Activated naive CD4-positive, alpha-beta T cell treated with anti-CD3 and anti-CD28 coated beads for 36 hours (primary cell): ENCODE measurements around the gene GAREM1. TPM values are rescaled to one million over a fixed set of nuclear protein-coding genes. Genes with fewer than 3 reads are reported as not detected.
"Not testable (repeated sequence)": the region's sequence is repeated elsewhere in the genome, so short reads cannot be mapped to it uniquely, and the experiment has no call there.

Source experiments
- CTCF ChIA-PET: fragments of 350-600 bp; sonication (Branson Sonifier 250); formaldehyde crosslinking; loops from one replicate; lab custom pipeline; 2021; ENCODE audit warnings: antibody characterized with exemption; lab: Charles Lee
- DNase-seq: peaks from one replicate; pipeline ENCODE4 v3.0.0-alpha.2; 2020
- H3K27ac Mint-ChIP-seq: one replicate; pipeline ENCODE4 v1.8.0; 2021; ENCODE audit warnings: mild to moderate bottlenecking, mixed read lengths
- H3K27me3 Mint-ChIP-seq: one replicate; pipeline ENCODE4 v1.8.0; 2021; ENCODE audit warnings: low read depth, mixed read lengths
- H3K36me3 Mint-ChIP-seq: one replicate; pipeline ENCODE4 v1.8.0; 2021; ENCODE audit warnings: low read depth, mixed read lengths
- H3K4me1 Mint-ChIP-seq: one replicate; pipeline ENCODE4 v1.8.0; 2021; ENCODE audit warnings: low read depth, mixed read lengths
- H3K4me3 Mint-ChIP-seq: one replicate; pipeline ENCODE4 v1.8.0; 2021; ENCODE audit warnings: mild to moderate bottlenecking, moderate library complexity, mixed read lengths
- H3K9me3 Mint-ChIP-seq: one replicate; pipeline ENCODE4 v1.8.0; 2021; ENCODE audit warnings: mixed read lengths
- intact Hi-C: fragments of 100-400 bp; cut with micrococcal nuclease; formaldehyde crosslinking; loops from one replicate; pipeline ENCODE4 v1.15.1; 2023
- total RNA-seq, 2 experiments: library from RNA; stranded (reverse); gene quantifications; one replicate each; pipeline ENCODE4 v1.2.3, GENCODE V29; 2021

GAREM1 gene
- total RNA-seq, 2 experiments from 2014 or later = 0.31 to 0.35 TPM

DNA sequence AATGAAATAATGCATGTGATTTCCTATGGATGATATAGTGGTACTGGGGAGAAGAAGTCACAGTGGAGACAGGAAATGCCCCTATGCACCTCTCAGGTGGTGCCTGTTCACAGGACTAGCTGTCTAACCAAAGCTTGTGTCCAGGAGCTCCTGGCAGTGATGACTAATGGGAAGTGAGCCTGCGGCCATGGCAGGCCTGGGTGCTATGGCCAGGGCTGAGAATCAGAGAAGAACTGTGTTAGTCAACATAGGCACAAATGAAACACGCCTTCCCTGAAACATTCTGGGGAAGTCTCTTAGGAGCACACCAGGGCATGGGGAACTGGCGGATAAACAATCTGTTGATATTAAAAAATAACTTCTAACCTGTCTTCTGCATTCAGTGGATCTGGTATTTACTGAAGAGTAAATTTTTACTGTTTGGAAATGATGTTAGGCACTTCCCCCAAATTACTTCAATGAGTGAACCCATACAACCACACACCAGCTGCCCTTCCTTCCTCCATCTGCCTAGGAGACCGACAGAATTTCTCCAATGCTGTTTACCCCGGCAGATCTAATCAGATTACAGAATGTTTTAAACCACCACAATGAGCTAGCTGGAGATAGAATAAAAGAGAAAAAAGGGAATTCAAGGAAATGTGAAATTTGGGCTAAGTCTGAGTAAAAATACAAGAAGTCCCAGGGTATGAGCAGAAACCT lies 213.4 kb downstream of the GAREM1 start:
- Mint-ChIP-seq H3K27ac (no peak overlapping the region), H3K9me3 (no peaks in the 10 kb centered on the region), H3K36me3 (no peaks in the 10 kb centered on the region), H3K27me3 (peaks cover 29% of the 10 kb centered on the region), H3K4me3 (no peak overlapping the region), H3K4me1 (no peaks in the 10 kb centered on the region)
- DNase-seq = no peak
- intact Hi-C loops = no loop called here
- CTCF ChIA-PET = no interaction called here

DNA sequence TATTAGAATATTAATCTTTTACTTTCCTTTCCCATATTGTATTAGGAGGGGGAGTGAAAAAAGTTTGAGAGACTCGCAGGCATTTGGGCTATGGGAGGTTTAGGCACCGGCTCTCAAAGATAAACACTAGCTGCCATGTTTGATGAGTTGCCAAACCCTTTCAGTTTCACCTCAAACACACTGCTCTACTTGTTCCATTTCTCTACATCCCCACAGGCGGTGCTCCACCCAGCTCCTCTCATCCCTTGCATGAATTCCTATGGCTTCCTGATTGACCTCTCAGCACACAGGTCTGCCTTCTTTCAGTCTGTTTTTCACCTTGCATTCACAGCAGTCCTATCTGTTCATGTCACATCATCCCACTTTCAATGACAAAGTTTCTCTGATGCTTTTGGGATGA lies 215.1 kb downstream of the GAREM1 start:
- H3K27me3 Mint-ChIP-seq = peaks cover 34% of the 10 kb centered on the region
- intact Hi-C loops = no loop called here
- H3K27ac Mint-ChIP-seq = no peak overlapping the region
- CTCF ChIA-PET = no interaction called here
- DNase-seq = no peak
- H3K9me3 Mint-ChIP-seq = no peaks in the 10 kb centered on the region
- H3K4me3 Mint-ChIP-seq = no peak overlapping the region
- no peaks in the 10 kb centered on the region for H3K36me3 Mint-ChIP-seq
- no peaks in the 10 kb centered on the region for H3K4me1 Mint-ChIP-seq

DNA sequence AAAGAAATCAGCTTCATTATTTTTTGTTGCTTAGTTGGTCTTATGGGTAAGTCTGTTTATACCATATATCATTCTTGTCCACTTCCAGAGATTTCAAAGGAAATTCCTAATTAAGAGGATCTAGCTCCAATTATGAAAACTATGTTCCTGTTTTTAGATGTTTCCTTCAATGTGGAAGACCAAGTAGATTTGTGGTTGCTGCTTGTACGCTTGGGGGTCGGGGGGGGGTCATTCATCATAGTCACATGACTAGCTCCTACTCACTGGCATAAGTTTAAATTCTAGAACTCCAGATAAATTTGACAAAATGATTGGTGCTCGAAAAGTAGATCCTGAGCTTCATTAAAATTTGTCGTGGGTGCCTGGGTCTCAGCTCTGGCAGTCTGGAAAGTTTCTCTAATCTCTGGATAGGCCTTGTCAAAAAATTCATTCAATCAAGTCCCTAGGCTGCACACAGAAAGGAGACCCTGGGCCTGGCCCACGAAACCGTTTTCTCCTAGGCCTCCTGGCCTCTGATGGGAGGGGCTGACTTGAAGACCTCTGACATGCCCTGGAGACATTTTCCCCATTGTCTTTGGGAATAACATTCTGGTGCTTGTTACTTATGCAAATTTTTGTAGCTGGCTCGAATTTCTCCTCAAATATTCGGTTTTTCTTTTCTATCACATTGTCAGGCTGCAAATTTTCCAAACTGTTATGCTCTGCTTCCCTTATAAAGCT lies 218.4 kb downstream of the GAREM1 start:
- Mint-ChIP-seq H3K4me3 (no peak overlapping the region), H3K36me3 (no peaks in the 10 kb centered on the region), H3K27me3 (peaks cover 30% of the 10 kb centered on the region), H3K9me3 (no peaks in the 10 kb centered on the region), H3K4me1 (no peaks in the 10 kb centered on the region), H3K27ac (no peak overlapping the region)
- no peak for DNase-seq
- CTCF ChIA-PET = interaction anchor here (1.9 kb wide), 1 partner anchor 20 kb away, joined by 6 read pairs; no protein-coding TSS in a partner anchor
- intact Hi-C loops = no loop called here

DNA sequence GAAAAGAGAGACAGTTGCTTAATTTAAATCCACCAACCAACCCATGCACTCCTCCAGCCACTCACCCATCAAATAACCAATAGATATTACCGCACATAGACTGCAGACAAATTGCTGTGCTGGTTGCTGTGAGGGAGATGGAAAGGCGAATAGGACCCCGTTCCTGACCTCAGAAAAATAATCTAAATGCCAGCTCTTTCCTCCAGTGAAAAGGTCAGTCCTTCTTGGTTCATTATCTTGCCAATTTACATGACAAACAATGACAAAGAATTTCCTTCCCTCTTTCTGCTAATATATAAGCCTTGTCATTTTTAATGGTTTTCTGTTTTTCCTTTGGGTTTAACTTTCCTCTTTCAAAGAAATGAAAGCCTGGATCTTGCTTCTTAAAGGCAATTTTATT lies 219.2 kb downstream of the GAREM1 start:
- H3K4me1 Mint-ChIP-seq = no peaks in the 10 kb centered on the region
- CTCF ChIA-PET = interaction anchor here (0.6 to 1.9 kb wide), 3 partner anchors 9 to 519 kb away, joined by 3 to 6 read pairs (median 5); no protein-coding TSS in a partner anchor
- H3K27ac Mint-ChIP-seq = no peak overlapping the region
- H3K36me3 Mint-ChIP-seq = no peaks in the 10 kb centered on the region
- H3K4me3 Mint-ChIP-seq = no peak overlapping the region
- intact Hi-C loops = no loop called here
- peaks cover 24% of the 10 kb centered on the region for H3K27me3 Mint-ChIP-seq
- no peaks in the 10 kb centered on the region for H3K9me3 Mint-ChIP-seq
- no peak for DNase-seq

DNA sequence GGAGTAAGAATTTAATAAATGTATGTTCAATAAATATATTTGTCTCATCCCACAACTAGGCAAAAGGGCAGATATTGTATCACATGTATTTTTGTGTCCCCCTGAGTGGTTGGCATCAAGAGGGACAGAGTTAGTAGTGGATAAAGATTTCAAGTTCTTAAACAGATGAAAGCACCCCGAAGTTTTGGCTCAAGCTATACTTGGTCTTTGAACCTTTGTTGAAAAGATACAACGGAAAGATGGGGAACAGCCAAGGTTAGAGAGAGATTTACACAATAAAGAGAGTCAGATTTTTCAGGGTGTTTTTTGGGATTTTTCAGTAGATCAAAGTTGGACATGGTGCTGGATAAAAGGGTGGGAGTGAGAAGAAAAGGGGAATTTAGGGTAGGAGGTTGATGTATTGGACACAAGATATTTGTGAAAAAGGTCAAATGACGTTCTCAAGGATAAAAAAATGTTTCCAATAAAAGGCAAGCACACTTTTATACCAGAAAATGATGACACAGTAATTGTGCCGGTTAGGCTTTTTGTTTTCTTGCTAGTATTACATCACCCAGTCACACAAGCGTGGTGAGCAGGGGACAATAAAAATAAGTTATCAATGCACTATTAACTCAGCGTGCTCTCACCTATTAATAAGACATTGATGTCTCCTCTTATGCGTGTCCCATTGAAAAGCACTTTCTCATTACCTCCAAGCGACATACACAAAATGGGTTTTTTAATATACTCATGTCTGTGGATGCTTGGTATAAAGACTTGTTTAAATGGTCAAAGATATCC lies 221.3 kb downstream of the GAREM1 start:
- no peak overlapping the region for H3K27ac Mint-ChIP-seq
- DNase-seq = no peak
- no peaks in the 10 kb centered on the region for H3K36me3 Mint-ChIP-seq
- H3K4me1 Mint-ChIP-seq = no peaks in the 10 kb centered on the region
- H3K27me3 Mint-ChIP-seq = peaks cover 14% of the 10 kb centered on the region
- CTCF ChIA-PET = interaction anchor here (0.7 kb wide), 1 partner anchor 39 kb away, joined by 3 read pairs; no protein-coding TSS in a partner anchor
- H3K9me3 Mint-ChIP-seq = no peaks in the 10 kb centered on the region
- H3K4me3 Mint-ChIP-seq = no peak overlapping the region
- intact Hi-C loops = no loop called here

DNA sequence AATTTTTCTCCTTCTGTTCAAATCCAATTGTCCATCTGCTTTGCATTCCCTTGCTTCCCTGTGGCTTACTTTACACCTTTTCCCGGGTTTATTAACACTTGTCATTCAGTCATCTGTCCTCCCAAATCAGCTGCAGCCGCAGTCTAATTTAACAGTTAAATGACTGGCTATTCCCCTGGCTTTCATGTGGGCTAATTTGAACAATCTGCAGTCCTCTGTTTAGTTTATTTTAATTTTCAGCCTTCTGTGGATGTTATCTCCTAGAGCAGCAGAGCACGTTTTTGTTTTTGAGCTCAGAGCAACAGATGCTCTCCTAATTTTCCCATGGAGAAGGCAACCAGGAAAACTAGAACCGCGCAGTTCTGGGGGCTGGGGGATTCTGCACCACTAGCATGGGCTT lies 225.8 kb downstream of the GAREM1 start:
- H3K4me3 Mint-ChIP-seq = no peak overlapping the region
- no peak for DNase-seq
- no peaks in the 10 kb centered on the region for H3K4me1 Mint-ChIP-seq
- no peak overlapping the region for H3K27ac Mint-ChIP-seq
- no peaks in the 10 kb centered on the region for H3K36me3 Mint-ChIP-seq
- intact Hi-C loops = no loop called here
- peaks cover 6% of the 10 kb centered on the region for H3K27me3 Mint-ChIP-seq
- no peaks in the 10 kb centered on the region for H3K9me3 Mint-ChIP-seq
- CTCF ChIA-PET = no interaction called here

DNA sequence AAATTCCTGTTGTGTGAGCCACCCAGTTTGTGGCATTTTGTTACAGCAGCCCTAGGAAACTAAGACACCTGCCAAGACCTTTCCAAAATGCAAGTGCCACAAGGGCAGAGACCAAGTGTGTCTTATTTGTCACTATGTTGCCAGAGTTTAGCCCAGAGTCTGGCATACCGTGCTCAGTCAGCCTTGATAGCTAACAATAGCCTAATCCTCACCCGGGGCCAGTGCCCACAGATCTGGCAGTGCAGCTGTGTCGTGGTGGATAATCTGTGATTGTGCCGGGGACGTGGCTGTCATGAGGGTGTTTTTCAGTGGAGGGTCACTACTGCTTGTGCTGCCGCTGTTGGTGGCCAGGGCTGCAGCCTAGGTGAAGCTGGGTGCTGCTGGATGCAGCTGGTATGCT lies 227.3 kb downstream of the GAREM1 start:
- Mint-ChIP-seq H3K4me3 (no peak overlapping the region), H3K36me3 (no peaks in the 10 kb centered on the region), H3K9me3 (no peaks in the 10 kb centered on the region), H3K27me3 (no peaks in the 10 kb centered on the region), H3K27ac (no peak overlapping the region), H3K4me1 (no peaks in the 10 kb centered on the region)
- CTCF ChIA-PET = no interaction called here
- intact Hi-C loops = no loop called here
- no peak for DNase-seq

DNA sequence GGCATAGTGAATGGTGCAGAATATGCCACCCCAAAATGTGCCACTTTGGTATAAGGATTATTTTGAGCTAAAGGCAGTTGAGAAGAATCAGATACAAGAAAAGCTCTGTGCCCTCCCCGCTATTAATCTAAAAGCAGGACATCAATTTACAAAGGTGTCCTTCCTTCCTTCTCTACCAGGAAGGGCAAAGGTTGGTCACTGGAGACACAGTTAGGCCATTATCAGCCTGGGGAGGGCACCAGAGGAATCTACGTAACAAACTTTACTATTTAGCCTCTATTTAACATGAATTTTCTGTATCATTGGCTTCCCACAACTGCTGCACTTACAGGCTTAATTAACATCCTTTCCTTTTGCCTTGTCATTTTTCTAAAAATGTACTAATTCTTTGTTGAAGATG lies 228.3 kb downstream of the GAREM1 start:
- H3K4me3 Mint-ChIP-seq = no peak overlapping the region
- intact Hi-C loops = no loop called here
- H3K4me1 Mint-ChIP-seq = no peaks in the 10 kb centered on the region
- H3K27ac Mint-ChIP-seq = no peak overlapping the region
- no peak for DNase-seq
- no peaks in the 10 kb centered on the region for H3K36me3 Mint-ChIP-seq
- CTCF ChIA-PET = no interaction called here
- H3K9me3 Mint-ChIP-seq = no peaks in the 10 kb centered on the region
- H3K27me3 Mint-ChIP-seq = no peaks in the 10 kb centered on the region

DNA sequence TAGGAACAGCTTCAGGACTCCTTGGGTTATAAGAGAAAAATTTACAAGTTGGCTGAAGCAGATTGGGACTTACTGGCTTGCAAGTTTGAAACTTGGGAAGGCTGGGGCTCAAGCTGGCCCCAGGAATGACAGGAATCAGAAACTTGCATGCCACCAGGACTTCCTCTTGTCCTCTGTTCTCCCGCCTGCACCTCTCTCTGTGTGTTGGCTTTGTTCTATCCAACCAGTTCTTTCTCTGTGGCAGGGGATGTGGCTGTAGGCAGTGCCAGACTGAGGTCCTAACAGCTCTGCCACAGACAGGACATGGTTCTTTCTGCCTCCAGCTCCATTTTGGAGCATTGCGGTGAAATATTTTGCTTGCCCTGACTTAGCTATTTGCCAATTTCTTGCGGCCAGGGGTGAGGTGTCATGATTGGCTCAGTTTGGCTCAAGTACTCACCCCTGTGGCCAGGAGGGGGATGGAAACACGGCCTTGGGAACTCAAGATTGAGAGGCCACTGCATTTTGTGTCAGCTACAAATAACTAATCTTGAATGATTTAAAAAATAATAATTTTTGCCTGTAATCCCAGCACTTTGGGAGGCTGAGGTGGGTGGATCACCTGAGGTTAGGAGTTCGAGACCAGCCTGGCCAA lies 231.9 kb downstream of the GAREM1 start:
- Mint-ChIP-seq H3K9me3 (peaks cover 1% of the 10 kb centered on the region), H3K27ac (no peak overlapping the region), H3K4me1 (no peaks in the 10 kb centered on the region), H3K27me3 (peaks cover 4% of the 10 kb centered on the region), H3K4me3 (no peak overlapping the region), H3K36me3 (no peaks in the 10 kb centered on the region)
- intact Hi-C loops = no loop called here
- DNase-seq = no peak
- CTCF ChIA-PET = interaction anchor here (0.7 kb wide), 1 partner anchor 19 kb away, joined by 3 read pairs; no protein-coding TSS in a partner anchor

DNA sequence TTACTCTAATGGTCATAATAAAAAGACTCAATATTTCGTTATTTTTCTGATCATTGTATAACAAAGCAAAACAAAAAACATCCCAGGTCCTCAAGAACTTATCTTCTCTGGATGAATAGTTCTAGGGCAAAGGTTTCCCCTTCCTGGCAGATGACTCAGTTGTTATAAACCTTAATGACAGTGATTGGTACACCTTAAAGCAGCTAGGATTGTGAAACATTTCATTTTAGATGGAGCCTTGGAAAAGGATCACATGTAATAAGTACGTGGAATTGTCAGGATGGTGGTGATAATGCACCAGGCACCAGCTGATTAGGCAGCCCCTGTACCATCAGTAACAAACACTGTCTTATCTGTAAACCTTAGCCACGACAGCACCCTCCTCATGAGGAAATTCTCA lies 233.6 kb downstream of the GAREM1 start:
- Mint-ChIP-seq H3K27ac (no peak overlapping the region), H3K27me3 (peaks cover 4% of the 10 kb centered on the region), H3K9me3 (peaks cover 1% of the 10 kb centered on the region), H3K36me3 (no peaks in the 10 kb centered on the region), H3K4me1 (no peaks in the 10 kb centered on the region), H3K4me3 (no peak overlapping the region)
- intact Hi-C loops = no loop called here
- CTCF ChIA-PET = interaction anchor here (0.6 kb wide), 1 partner anchor 52 kb away, joined by 4 read pairs; no protein-coding TSS in a partner anchor
- no peak for DNase-seq

DNA sequence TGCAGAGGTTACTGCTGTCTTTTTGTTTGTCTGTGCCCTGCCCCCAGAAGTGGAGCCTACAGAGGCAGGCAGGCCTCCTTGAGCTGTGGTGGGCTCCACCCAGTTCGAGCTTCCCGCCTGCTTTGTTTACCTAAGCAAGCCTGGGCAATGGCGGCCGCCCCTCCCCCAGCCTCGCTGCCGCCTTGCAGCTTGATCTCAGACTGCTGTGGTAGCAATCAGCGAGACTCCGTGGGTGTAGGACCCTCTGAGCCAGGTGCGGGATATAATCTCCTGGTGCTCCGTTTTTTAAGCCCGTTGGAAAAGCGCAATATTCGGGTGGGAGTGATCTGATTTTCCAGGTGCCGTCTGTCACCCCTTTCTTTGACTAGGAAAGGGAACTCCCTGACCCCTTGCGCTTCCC lies 237.3 kb downstream of the GAREM1 start:
- not testable (repeated sequence) for H3K9me3 Mint-ChIP-seq, H3K4me3 Mint-ChIP-seq

DNA sequence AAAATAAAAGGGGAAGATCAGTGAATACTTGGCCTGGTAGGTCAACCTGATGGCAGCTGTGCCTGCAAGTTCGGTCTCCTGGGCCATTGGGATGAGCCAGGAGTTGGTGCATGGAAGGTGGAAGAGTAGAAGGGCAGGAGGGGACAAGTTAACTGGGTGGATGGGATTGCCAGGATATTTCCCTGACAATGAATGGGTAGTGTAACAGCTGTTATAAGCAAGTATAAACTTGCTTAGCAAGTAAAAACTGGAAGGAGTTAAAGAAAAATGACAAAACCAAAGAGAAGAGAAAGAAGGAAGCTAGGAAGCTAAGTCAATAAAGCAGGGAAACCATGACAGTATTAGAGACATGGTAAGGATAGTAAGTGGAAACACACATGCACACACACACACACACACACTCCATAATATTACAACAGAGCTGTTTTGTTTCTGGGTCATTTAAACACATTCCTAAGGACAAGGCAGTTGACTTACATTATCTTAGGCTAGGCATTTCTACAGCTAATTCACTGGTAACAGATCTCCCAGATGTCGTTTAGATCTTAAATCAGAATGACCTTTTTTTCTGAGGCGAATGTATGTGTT lies 251.2 kb downstream of the GAREM1 start:
- Mint-ChIP-seq H3K27me3 (no peaks in the 10 kb centered on the region), H3K4me1 (no peaks in the 10 kb centered on the region), H3K27ac (no peak overlapping the region), H3K36me3 (no peaks in the 10 kb centered on the region), H3K9me3 (no peaks in the 10 kb centered on the region), H3K4me3 (no peak overlapping the region)
- CTCF ChIA-PET = no interaction called here
- DNase-seq = no peak
- intact Hi-C loops = no loop called here

More for the DNA sequence above, 237.3 kb downstream of the GAREM1 start:
- H3K36me3 Mint-ChIP-seq, CTCF ChIA-PET, H3K27me3 Mint-ChIP-seq, H3K27ac Mint-ChIP-seq, H3K4me1 Mint-ChIP-seq, DNase-seq, intact Hi-C loops: not testable (repeated sequence)
